ENCODE measurements around the gene TMEM223. TPM values are rescaled to one million over a fixed set of nuclear protein-coding genes. Genes with fewer than 3 reads are reported as not detected.

TMEM223 gene
- total and polyA plus RNA-seq, 9 of the 15 experiments (the other 6 are each of a cell fraction or from before 2014, with no cell fraction given) = 5.9 to 34.5 (median 19.6) TPM

- ATAC-seq = no peak
- ChIA-PET POLR2A (interaction anchor here (0.9 to 4.5 kb wide), 8 partner anchors 10 to 31 kb away, joined by 3 to 40 read pairs (median 10); partner anchors contain the start of genes NXF1, STX5 and TEX54), CTCF (ENCODE audit: low intra/inter-chr PET ratio) (no interaction called here)
- Histone ChIP-seq H3K4me2 (ENCODE audit: insufficient read depth, low read length) (no peak overlapping the region), H3K9ac (ENCODE audit: insufficient read depth in 1 of 2, low read depth in 2 of 2, low read length in 2 of 2) (no peak overlapping the region), H3K27me3 (ENCODE audit: control insufficient read depth in 2 of 2, insufficient read depth in 2 of 2, low read length in 2 of 2) (no peaks in the 10 kb centered on the region), H4K20me1 (replicated peaks; ENCODE audit: control insufficient read depth, insufficient read depth, low read length) (no peaks in the 10 kb centered on the region), H3K79me2 (ENCODE audit: control insufficient read depth, insufficient read depth, low read length) (no peaks in the 10 kb centered on the region), H3K27ac (ENCODE audit: extremely low read depth, low read depth, low read length) (no peak overlapping the region), H3K9me1 (ENCODE audit: control insufficient read depth, insufficient read depth, low read length) (no peaks in the 10 kb centered on the region), H2AFZ (ENCODE audit: low read depth, low read length) (no peak overlapping the region), H3K4me1 (replicated peaks in 1 of 2; ENCODE audit: control insufficient read depth in 2 of 2, insufficient read depth in 2 of 2, low read length in 2 of 2) (no peaks in the 10 kb centered on the region; a peak in 1 of 5 replicates), H3K9me3 (replicated peaks; ENCODE audit: control insufficient read depth, insufficient read depth, low read depth, low read length) (no peaks in the 10 kb centered on the region), H3K4me3 (no peak overlapping the region), H3K36me3 (ENCODE audit: control insufficient read depth, insufficient read depth, low read length) (peaks cover 23% of the 10 kb centered on the region; the same call in 2 of the 3 replicates)
- no TSS peak for BruUV-seq (replicated peaks)
- no peak for FAIRE-seq
- intact Hi-C loops (cut with micrococcal nuclease) (no loop called here), in situ Hi-C loops (cut with MboI) (no loop called here)
- no peak for DNase-seq (ENCODE audit: extremely low read depth in 1 of 4, low spot score in 3 of 4)
- WGBS (ENCODE audit: insufficient coverage, low coverage, missing lambda C conversion rate) = 91% methylated on average over 4 of the region's 4 CpGs
- TF ChIP-seq ARNT (IDR thresholded peaks at IDR 0.05) (no peak), ZNF347 (CRISPR knock-in tag; IDR thresholded peaks at IDR 0.05; ENCODE audit: low read depth) (no peak), ZNF398 (CRISPR knock-in tag; IDR thresholded peaks at IDR 0.05) (no peak), ZMIZ1 (IDR thresholded peaks at IDR 0.05; ENCODE audit: low read depth in 2 of 2, low read length in 2 of 2) (no peak), SIX5 (IDR thresholded peaks at IDR 0.05; ENCODE audit: borderline replicate concordance in 1 of 2, insufficient read depth in 1 of 2, low read depth in 1 of 2, low read length in 2 of 2) (no peak), IRF1 (CRISPR knock-in tag; IDR thresholded peaks at IDR 0.05; ENCODE audit: borderline replicate concordance) (no peak), POU5F1 (IDR thresholded peaks at IDR 0.05; ENCODE audit: borderline replicate concordance, low read depth, low read length, partially characterized antibody) (no peak), PRPF4 (IDR thresholded peaks at IDR 0.05; ENCODE audit: insufficient read depth, low read depth, low read length, poor library complexity, severe bottlenecking) (no peak), PHF8 (IDR thresholded peaks at IDR 0.05; ENCODE audit: borderline replicate concordance, low read length) (no peak)
Observed at GRCh38 chr11:62817129-62817528, 25.3 kb upstream of the TMEM223 start.

Data from K562 (cell line).